ENCODE measurements around the gene TNP1. TPM values are rescaled to one million over a fixed set of nuclear protein-coding genes. Genes with fewer than 3 reads are reported as not detected.

The TNP1 gene
- total RNA-seq, 2 donors from 2014 or later: not detected

DNA sequence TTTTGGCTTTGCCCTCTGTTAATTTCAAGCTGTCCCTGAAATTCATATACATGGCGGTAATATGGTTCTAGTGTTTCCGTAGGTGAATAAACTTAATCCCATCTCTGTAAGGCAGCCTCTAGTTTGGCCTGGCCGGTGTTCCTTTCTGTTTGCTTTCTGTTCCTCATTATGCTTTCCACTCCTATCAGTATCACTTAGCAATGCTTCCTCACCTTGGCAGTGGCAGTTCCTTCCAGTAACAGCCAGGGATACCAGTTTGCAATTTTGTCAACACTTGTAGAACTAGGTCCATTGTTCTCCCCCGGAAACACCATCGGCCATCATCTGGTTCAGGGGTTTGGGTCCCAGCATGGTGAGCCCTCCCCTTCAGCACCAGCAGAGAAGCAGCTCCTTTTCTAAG is 18.2 kb upstream of the TNP1 start:
- intact Hi-C loops (cut with DNase I): no loop called here
- no peak for DNase-seq (ENCODE audit: low spot score)

DNA sequence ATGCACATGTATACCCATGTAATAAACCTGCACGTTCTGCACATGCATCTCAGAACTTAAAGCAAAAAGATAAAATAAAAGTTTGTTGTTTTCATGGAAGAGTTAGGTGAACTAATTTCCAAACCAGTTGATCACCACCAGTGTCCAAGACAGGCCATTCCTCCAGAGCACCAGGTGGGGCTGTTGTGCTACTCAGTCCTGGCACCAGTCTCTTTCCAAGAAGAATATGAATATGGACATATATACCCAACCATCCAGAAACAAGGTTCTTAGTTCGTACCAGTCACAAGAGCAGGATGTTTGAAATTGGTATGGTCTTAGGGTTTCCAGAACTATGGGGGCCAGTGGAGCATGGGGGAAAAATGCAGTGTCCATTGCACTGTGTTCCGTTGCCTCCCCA is 17.2 kb upstream of the TNP1 start:
- intact Hi-C loops (cut with DNase I): no loop called here
- no peak for DNase-seq (ENCODE audit: low spot score)

DNA sequence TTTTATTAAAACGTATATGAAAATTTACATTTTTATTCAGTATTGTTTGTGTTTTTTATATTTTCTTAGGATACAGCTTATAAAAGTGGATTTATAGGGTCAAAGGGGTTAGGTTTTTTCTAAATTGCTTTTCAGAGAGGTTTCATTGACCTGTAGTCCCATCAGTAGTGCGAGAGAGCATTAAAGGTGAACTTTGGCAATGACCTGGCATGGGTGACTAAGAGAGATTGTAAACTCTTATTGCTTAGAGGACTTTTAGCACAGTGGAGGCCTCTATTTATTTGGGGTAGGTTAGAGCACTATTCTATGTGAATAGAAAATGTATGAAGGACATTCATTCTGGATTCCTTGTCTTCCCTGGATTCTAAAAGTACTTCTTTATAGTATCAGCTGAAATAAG is 16.0 kb upstream of the TNP1 start:
- no peak for DNase-seq (ENCODE audit: low spot score)
- intact Hi-C loops (cut with DNase I): no loop called here

DNA sequence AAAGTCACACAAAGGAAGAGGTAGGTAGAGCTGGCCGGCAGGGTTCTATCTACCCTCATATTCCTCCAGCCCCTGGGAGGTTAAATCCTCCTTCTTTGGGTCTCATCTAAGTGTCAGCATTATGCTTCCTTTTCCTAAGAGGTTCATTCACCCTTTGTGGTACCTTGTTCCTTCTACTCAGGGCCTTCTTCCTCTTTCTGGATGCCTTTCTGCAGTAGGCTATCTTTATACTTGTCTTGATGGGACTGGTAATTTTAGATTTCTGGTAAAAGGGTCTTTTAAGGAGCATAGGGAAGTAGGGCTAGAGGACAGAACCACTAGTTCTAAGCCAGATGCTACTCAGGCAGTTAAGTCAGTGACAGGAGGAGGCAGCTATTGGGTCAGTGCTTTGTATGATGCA is 13.7 kb upstream of the TNP1 start:
- intact Hi-C loops (cut with DNase I): no loop called here
- DNase-seq (ENCODE audit: low spot score): no peak

DNA sequence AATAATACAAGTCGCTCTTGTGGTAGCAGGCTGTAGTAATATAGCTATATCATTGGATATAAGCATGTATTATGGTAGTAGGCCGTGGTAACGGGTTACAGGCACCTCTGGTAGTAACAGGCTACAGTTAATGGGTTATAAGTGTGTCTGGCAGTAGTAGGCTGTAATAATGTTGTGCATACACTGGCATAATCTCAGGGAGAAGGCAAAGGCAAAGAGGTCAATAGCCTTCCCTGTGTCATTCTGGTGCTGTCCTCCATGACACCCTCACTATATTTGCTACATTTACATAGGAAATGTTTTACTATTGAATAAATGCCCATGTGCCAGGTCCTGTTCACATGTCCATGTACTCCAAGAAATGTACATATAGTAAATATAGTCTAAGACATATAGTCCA is 12.8 kb upstream of the TNP1 start:
- intact Hi-C loops (cut with DNase I): no loop called here
- no peak for DNase-seq (ENCODE audit: low spot score)

DNA sequence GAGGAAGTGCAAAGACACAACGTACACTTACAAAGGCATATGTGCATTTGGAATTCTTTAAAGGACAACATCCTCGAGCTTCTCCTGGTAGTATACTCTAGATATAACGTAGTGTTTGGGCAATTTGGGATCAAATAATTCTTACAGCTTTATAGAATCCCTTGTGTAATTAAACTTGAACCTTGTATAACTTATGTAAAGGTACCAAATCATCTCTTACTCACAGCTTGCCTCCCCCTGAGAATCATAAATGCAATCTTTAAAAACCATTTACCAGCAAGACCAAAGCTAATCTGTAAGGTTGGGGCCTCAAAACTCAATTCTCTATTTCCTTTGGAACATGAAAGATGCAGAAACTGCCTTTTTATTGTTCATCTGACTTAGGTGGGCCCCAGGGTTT is 12.2 kb upstream of the TNP1 start:
- intact Hi-C loops (cut with DNase I): no loop called here
- DNase-seq (ENCODE audit: low spot score): no peak

DNA sequence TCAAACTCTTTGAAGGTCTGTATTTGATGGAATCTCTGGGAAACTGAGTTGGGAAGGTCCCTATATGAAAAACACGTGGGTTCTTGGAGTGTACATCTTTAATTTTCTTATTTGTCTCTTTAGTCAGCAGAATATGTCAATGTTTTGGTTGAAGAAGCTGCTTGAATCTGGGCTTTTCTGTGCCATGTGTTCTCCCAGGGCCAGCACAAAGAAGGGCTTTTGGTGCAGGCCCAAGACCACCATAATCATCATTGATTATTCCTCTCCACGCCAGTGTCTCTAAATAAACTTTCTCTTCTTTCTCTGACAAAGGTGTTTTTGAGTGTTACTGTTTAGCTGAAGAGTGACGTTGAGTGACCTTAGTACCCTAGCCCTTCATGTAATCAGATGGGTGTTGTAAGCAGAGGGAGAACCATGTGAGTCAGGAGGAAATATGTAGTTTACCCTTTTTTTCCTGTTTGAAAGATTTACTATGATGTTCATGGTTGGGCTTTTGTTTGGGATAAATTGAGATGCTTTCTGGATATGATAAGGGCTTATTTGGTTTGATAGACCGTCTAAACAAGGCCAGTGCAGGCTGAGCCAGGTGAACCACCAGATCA is 11.6 kb upstream of the TNP1 start:
- intact Hi-C loops (cut with DNase I): no loop called here
- DNase-seq (ENCODE audit: low spot score): no peak

DNA sequence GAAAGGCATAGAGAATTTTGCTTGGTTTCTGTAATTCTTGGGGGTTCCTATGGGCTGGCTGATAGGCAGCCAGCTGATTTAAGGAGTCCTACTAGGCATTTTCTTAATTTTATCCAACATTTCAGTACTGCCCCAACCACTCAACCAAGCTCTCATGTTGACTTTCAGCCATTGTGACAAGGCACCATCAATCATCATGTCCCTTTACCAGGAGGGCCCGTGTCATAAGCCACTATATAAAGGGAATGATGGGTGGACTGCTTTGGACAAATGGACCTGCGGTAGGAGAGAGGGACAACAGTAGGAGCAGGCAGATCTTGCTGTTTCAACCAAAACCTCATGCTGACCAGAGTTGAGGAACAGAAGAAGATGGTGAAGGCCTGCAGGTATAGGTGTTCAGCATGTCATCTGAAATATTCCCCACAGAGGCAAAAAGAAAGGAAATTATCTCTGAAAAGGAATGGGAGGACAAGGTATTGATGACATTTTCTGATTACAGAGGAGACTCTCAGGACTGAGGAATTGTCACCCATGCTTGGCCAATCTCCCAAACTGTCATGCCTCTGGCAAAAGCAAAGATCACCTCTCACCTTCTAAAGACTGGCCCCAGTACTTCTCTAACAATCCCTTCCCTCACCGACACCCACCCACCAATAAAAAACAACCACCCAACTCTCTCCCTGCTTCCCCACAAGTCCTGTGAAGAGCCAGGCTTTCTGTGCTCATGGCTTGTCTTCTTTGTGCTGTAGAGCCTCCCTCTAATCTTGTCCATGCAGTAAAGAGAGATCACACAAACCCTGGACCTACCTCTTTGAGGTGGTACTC is 10.9 kb upstream of the TNP1 start:
- DNase-seq (ENCODE audit: low spot score): no peak
- intact Hi-C loops (cut with DNase I): no loop called here

DNA sequence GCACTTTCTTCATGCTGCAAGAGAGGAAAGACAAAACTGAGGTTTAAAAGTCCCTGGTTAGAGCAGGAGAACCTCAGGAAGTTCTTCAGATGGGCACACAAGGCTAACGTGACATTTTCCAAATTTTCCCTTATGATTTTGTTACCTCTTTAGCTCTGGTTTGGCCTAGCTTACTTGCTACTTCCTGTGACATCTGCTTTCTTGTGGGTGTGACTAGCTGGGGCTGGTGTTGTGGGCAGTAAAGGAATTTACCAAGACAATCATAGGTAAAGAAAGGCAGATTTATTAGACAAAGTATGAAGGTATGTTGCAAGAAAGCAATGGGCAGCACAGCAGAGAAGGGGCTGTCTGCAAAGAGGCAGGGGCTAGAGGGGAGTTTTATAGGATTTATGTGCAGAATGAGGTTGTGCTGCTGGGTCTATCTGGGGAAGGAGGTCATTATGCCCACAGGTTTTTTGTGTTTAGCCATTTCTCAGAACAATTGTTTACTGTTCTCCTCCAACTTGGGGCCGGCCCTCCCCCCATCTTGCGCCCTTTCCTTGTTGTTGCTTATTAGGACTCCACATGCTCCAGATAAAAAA is 6.7 kb upstream of the TNP1 start:
- intact Hi-C loops (cut with DNase I): no loop called here

DNA sequence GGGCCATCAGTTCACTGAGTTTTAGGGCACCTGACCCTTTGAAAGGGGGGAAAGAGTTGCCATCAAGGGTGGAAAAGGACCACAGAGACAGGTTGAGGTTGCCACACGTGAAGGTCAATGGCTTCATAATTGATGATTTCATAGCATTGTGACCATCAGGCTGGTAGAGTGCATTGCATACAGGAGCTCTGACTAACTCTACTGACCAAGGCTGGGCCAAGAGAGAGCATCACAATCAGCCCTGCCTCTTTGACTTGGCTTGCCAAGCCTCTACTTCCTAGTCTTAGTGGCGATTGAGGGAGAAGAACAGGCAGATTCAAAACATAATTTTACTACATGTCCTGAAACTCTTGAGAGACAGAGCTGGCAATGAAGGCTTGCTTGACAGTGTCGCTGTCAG is 5.8 kb upstream of the TNP1 start:
- intact Hi-C loops (cut with DNase I): no loop called here

More for the DNA sequence above, 6.7 kb upstream of the TNP1 start:
- no peak for DNase-seq (ENCODE audit: low spot score)

DNA sequence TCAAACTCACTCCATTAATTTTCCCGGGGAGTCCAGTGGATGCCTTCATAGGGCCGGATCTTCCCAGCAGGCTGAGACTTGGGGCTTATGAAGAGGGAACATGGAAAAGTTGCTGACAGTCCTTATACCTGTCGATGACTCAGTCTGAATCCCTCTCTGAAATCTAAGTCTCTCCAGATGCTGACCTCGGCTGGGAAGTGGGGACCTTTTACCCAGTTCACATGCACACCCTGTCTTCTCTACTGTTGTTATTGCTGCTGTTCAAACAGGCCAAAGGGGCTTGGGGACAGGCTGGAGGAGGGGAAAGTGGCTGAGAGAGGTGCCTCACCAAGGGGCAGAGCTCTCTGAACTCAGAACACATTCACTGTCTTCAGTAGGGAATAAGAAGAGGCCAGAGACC is 4.1 kb upstream of the TNP1 start:
- DNase-seq (ENCODE audit: low spot score): no peak
- intact Hi-C loops (cut with DNase I): no loop called here

More for the DNA sequence above, 5.8 kb upstream of the TNP1 start:
- no peak for DNase-seq (ENCODE audit: low spot score)

DNA sequence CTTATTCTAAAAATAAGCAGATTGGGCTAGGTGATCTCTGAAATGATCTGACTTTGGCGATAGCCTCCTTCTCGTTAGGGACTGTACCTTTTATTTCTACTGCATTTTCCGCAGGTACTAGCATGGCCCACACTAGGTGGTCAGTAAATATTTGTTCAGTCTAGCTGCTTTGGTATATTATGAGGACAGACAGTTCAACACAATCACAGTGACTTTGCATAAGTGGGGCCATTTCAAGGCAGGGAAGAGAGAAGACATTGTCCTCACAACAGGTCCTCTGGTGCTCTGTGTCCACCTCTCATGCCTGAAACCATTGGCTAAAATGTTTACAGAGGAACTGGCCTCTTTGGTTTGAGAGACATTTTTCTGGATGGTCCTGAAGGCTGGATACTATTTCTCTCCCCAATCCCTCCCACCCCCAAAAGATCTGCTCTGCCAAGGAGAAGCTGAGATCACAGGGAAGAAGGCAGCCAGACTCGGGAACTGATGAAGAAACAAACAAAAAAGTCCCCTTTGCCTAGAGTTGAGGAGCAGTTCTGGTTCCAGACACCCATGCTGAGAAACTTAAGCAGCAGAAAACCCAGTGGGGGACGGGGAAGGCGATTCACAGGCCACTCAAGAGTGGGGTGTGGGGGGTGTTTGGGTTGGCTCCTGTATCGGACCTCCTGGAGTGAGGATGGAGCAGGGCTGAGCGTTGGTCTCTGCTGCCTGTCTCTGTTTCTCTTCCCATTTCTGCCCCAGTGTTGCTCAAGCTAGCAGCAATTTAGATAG is 2.9 kb upstream of the TNP1 start:
- intact Hi-C loops (cut with DNase I): no loop called here
- DNase-seq (ENCODE audit: low spot score): no peak

DNA sequence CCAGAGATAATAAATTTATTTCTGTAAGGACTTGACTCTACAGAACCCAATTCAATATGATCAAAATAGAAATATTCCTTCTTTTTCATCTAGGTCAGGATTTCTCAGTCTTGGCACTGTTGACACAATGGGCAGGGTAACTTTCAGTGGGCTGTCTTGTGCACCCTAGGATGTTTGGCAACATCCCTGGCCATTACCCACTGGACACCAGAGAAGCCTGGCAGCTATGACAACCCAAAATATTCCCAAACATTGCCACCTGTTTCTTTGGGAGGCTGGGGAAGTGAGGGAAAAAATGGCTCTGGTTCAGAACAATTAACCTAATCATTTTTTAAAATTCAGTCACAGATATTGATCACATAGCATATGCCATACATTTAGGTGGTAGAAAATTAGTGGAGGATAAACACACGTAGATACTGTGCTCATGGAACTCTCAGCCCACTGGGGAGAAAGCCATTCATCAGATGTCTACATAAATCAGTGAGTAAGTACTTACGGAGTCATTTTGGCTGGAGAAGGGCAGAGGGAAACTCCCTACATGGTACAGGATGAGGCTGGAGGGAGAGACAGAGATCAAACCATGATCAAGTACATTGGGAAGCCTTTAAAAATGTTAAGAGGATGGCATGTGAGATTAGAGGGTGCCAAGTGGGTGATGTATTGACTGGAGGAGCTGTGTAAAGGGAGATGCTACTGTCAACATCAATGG is 718 bp upstream of the TNP1 start:
- no peak for DNase-seq (ENCODE audit: low spot score)
- intact Hi-C loops (cut with DNase I): no loop called here

DNA sequence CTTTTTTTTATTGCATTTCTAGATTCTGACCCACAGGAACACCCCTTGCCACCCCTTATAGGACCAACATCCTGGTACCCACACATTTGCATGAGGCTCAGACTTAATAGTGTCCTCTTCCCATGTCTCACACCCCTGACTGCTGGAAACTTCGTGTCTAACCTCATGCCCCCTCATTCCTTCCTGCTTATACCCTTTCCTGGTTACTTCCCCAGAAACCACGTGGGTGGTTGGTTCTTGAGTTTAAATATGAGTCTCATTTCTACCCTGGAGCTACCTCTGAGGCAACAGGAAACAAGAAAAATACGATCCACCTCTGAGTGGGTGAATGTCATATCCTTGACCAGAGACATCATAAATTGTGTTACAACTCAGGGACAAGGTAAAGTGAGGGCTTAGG is 1.6 kb downstream of the TNP1 start:
- DNase-seq (ENCODE audit: low spot score): no peak
- intact Hi-C loops (cut with DNase I): no loop called here

DNA sequence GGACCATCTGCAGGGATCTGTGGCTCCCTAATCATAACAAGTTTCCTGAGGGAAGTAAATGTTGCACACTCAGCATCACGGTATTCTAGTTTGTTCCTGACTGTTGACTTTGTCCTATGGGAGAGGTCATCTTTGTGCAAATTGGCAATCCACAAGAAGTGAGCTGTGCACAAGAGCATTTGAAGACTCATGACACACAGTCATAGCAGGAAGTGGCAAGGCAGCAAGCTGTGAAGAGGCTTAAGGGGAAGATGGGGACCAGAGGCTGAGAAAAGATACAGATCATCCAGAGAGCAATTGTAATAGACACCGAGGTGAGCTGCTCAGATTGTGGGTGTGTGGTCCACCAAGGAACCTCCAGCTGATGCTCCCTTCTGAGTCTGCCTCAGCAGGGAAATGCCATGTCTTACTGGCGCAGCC is 2.7 kb downstream of the TNP1 start:
- no peak for DNase-seq (ENCODE audit: low spot score)
- intact Hi-C loops (cut with DNase I): no loop called here

DNA sequence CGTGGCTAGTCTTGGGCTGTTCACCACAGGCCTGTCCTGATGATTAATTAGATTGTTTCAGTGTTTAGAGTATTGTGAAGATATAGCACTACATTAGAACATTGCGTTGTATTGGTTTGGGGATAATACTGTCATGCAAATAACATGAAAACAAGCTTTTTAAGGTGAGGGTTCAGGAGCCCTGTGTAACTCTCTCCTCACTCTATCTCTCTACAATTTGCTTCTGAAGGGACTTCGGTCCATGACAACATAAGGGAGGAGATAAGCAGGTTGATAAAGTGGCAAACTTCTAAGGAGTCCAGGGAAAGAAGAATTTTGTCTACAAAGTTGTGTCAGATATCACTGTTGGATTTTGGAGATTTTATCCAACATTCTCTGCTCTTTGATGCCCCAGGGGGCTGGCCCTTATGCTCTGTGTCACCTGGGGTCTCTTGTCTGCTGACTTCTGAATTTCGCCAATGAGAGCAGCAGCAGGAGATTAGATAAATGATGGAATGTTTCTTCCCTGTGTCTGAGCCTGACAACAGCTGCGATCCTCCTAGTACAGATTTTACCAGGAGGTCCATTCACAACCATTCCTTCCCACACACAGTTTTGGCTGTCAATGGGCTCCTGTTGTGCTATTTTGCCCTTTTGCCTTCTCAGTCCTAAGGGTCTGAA is 3.3 kb downstream of the TNP1 start:
- intact Hi-C loops (cut with DNase I): no loop called here

DNA sequence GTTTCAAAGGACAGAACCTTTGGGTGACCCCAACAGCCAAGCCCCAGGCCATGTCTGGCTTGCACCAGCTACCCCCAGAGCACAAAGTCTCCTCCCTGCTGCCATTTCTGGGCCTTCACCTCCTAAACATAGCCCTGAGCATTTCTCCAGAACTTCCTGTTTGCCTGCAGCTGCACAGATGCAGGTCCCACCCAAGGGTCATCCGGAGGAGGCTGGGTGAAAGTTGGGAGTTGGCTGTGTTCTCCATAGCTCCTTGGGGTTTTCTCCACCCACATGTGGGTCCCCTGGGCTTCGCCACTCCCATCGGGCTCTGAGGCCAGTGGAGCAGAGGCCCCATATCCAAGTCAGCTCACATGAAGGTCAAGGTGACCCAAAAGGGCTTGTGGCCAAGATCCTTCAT is 4.3 kb downstream of the TNP1 start:
- intact Hi-C loops (cut with DNase I): no loop called here
- DNase-seq (ENCODE audit: low spot score): no peak

More for the DNA sequence above, 3.3 kb downstream of the TNP1 start:
- DNase-seq (ENCODE audit: low spot score): no peak

DNA sequence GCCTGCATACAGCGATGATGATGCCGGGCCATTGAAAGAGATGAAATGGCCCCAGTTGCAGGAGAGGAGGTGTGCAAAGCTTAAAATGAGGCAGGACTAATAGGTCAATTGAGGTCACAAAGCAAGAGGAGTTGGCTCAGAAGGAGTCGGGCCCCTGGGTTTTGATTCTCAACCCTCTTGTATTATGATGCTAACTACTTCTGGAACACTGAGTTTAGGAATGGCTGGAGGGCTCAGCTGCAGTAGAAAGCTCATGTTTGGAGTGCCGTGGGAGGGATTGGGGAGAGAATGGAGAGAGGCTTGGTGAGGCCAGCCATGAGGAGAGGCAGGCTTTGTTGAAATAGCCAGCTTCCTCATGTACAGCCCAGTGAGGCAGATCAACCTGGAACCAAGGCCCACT is 4.8 kb downstream of the TNP1 start:
- intact Hi-C loops (cut with DNase I): no loop called here
- no peak for DNase-seq (ENCODE audit: low spot score)

DNA sequence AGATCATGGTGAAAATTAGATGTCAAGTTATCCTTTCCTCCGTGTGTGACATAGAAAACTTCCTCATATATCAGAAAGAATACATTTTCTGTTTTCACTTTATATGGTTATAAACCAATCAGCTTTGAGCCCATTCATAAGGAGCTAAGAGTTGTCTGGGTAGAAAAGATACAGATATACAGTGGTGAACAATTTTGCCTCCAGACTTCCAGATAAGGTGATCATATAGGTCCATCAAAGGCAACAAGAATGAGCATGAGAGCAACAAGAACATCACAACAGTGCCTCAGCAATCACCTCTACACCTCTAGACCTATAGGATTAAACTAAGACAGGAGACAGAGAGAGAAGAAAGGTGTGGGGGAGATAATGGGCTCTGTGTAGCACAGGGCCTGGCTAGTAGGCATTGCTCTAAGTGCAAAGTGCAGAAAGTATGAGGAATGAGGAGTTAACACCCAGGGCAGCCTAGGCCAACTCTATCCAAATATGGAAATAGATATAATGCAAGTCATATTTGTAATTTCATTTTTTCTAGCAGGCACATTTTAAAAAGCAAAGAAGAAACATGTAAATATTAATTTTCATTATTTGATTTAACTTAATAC is 8.3 kb downstream of the TNP1 start:
- no peak for DNase-seq (ENCODE audit: low spot score)
- intact Hi-C loops (cut with DNase I): no loop called here
